Subcutaneous adipose tissue (tissue), 4 donors: ENCODE measurements around the gene NUAK2. TPM values are rescaled to one million over a fixed set of nuclear protein-coding genes. Genes with fewer than 3 reads are reported as not detected.

Experiments
- CTCF ChIP-seq: fragments of 450-650 bp; IDR thresholded peaks from one replicate; pipeline ENCODE4 v1.5.1; 2016; ENCODE audit warnings: low read depth, mild to moderate bottlenecking, control low read depth, antibody characterized with exemption, moderate library complexity
- total RNA-seq, 4 donors: library from RNA; depleted of rRNA; stranded (reverse); fragments of >200 nt; gene quantifications; one replicate each; pipeline ENCODE4 v1.1.0, GENCODE V29; 2016

NUAK2 gene
- total RNA-seq, 4 donors from 2014 or later, result 0.16 to 1.7 (median 1.3) TPM

GRCh38 chr1:205325334-205325884 is 3.9 kb upstream of the NUAK2 start:
- no peak for TF ChIP-seq CTCF

GRCh38 chr1:205324781-205325180 is 3.2 kb upstream of the NUAK2 start:
- TF ChIP-seq CTCF, result no peak

- TF ChIP-seq CTCF, result no peak
Measured at GRCh38 chr1:205323794-205324193, 2.2 kb upstream of the NUAK2 start.

GRCh38 chr1:205321959-205322283 is 376 bp upstream of the NUAK2 start:
- TF ChIP-seq CTCF, result no peak

GRCh38 chr1:205319081-205320018 is 2.2 kb downstream of the NUAK2 start:
- TF ChIP-seq CTCF, result no peak

GRCh38 chr1:205318231-205318991 is 3.1 kb downstream of the NUAK2 start:
- no peak for TF ChIP-seq CTCF

GRCh38 chr1:205317311-205317917 is 4.1 kb downstream of the NUAK2 start:
- no peak for TF ChIP-seq CTCF
